SK-N-SH (cell line): Measurements from ENCODE around the gene KIF1C. TPM values are rescaled to one million over a fixed set of nuclear protein-coding genes. Genes with fewer than 3 reads are reported as not detected.

Source experiments
- CTCF ChIA-PET: fragments of 300-600, 350-600 bp; formaldehyde crosslinking; extraction: SDS; loops from one replicate; lab custom pipeline; 2021; lab: Yijun Ruan, JAX
- POLR2A ChIA-PET: fragments of 350-600 bp; sonication (Branson Sonifier 250); formaldehyde crosslinking; extraction: SDS; loops from one replicate; lab custom pipeline; 2020; ENCODE audit warnings: antibody characterized with exemption, inconsistent platforms; lab: Yijun Ruan, JAX
- DNase-seq: peaks from one replicate; pipeline ENCODE4 v3.0.0; 2012
- H2AFZ ChIP-seq: fragments of 200-600 bp; sonication (generic); 2 replicates; pipeline ENCODE4 v1.8.1; 2016; ENCODE audit warnings: antibody characterized with exemption, mild to moderate bottlenecking, low read depth
- H3F3A ChIP-seq: fragments of 200-600 bp; sonication (generic); replicated peaks from 2 replicates; pipeline ENCODE3; 2016; ENCODE audit warnings: antibody characterized with exemption, mild to moderate bottlenecking; ENCODE audit not compliant: insufficient read depth
- H3K27ac ChIP-seq, 2 experiments: fragments of 200-500 bp in 1 of 2; fragments of 200-600 bp in 1 of 2; sonication (Bioruptor generic) in 1 of 2; sonication (generic), shearing (Covaris generic) in 1 of 2; 2 replicates each; pipeline versions ENCODE4 v1.5.1 to v1.6.1; 2014 to 2016; ENCODE audit warnings: low read depth in 2 of 2, inconsistent platforms in 1 of 2, low read length in 1 of 2, mild to moderate bottlenecking in 1 of 2, mixed read lengths in 1 of 2
- H3K27me3 ChIP-seq: fragments of 200-600 bp; sonication (generic), shearing (Covaris generic); 2 replicates; pipeline ENCODE4 v1.6.1; 2016; ENCODE audit warnings: mixed run types; ENCODE audit not compliant: insufficient read depth
- H3K36me3 ChIP-seq, 2 experiments: fragments of 200-500 bp in 1 of 2; fragments of 200-600 bp in 1 of 2; sonication (Bioruptor generic) in 1 of 2; sonication (generic) in 1 of 2; replicated peaks in 1 of 2; 2 replicates each; pipeline versions ENCODE3 to v1.5.1; 2014 to 2016; ENCODE audit warnings: low read length in 1 of 2, mild to moderate bottlenecking in 1 of 2; ENCODE audit not compliant: insufficient read depth in 2 of 2, control insufficient read depth in 1 of 2
- H3K4me1 ChIP-seq, 2 experiments: fragments of 200-500 bp in 1 of 2; fragments of 200-600 bp in 1 of 2; sonication (Bioruptor generic) in 1 of 2; sonication (generic), shearing (Covaris generic) in 1 of 2; 2 replicates each; pipeline versions ENCODE4 v1.5.1 to v1.6.1; 2014 to 2016; ENCODE audit warnings: low read depth in 1 of 2, low read length in 1 of 2, mixed run types in 1 of 2; ENCODE audit not compliant: insufficient read depth in 2 of 2, control insufficient read depth in 1 of 2
- H3K4me2 ChIP-seq: fragments of 200-600 bp; sonication (generic), shearing (Covaris generic); 2 replicates; pipeline ENCODE4 v1.6.1; 2017; ENCODE audit warnings: mixed run types
- H3K4me3 ChIP-seq, 2 experiments: fragments of 200-500 bp in 1 of 2; fragments of 200-600 bp in 1 of 2; sonication (Bioruptor generic) in 1 of 2; sonication (generic), shearing (Covaris generic) in 1 of 2; 2 replicates each; pipeline versions ENCODE4 v1.5.1 to v1.8.1; 2014 to 2016; ENCODE audit warnings: low read depth in 2 of 2, inconsistent platforms in 1 of 2, low read length in 1 of 2, mild to moderate bottlenecking in 1 of 2, mixed read lengths in 1 of 2, moderate library complexity in 1 of 2
- H3K79me2 ChIP-seq: fragments of 200-600 bp; sonication (generic); 2 replicates; pipeline ENCODE4 v1.8.1; 2017; ENCODE audit warnings: mild to moderate bottlenecking; ENCODE audit not compliant: insufficient read depth
- H3K9ac ChIP-seq: fragments of 200-600 bp; sonication (generic); 2 replicates; pipeline ENCODE4 v1.6.1; 2017; ENCODE audit warnings: mixed run types
- H3K9me2 ChIP-seq: fragments of 200-600 bp; sonication (generic); 2 replicates; pipeline ENCODE4 v1.6.1; 2017; ENCODE audit warnings: mixed run types
- H3K9me3 ChIP-seq: fragments of 200-600 bp; sonication (generic); 2 replicates; pipeline ENCODE4 v1.6.1; 2017; ENCODE audit warnings: mixed run types, mild to moderate bottlenecking, moderate library complexity
- H4K20me1 ChIP-seq: fragments of 200-600 bp; sonication (generic); 2 replicates; pipeline ENCODE4 v1.6.1; 2017; ENCODE audit warnings: mild to moderate bottlenecking, mixed run types; ENCODE audit not compliant: insufficient read depth
- EP300 ChIP-seq, 2 experiments: IDR thresholded peaks; 2 replicates each; pipeline versions ENCODE4 v1.4.0 to v1.6.1; 2012; ENCODE audit warnings: borderline replicate concordance in 1 of 2, low read depth in 1 of 2, low read length in 1 of 2
- FOSL2 ChIP-seq: IDR thresholded peaks from 2 replicates; pipeline ENCODE4 v1.4.0; 2012; ENCODE audit warnings: low read depth, mild to moderate bottlenecking, moderate library complexity, borderline replicate concordance
- FOXJ3 ChIP-seq: sonication (generic); formaldehyde crosslinking; IDR thresholded peaks from 2 replicates; pipeline ENCODE4 v1.5.1; 2020; ENCODE audit warnings: mild to moderate bottlenecking, missing genetic modification reagents
- GABPA ChIP-seq: IDR thresholded peaks from 2 replicates; pipeline ENCODE4 v1.4.0; 2012; ENCODE audit warnings: low read depth, mild to moderate bottlenecking
- GATA2 ChIP-seq: sonication (generic); formaldehyde crosslinking; IDR thresholded peaks from 2 replicates; pipeline ENCODE4 v1.5.0; 2020; ENCODE audit warnings: mild to moderate bottlenecking, missing genetic modification reagents
- NFIC ChIP-seq: IDR thresholded peaks from 2 replicates; pipeline ENCODE4 v1.4.0; 2012; ENCODE audit warnings: borderline replicate concordance
- PBX3 ChIP-seq: IDR thresholded peaks from 2 replicates; pipeline ENCODE4; 2012
- POLR2AphosphoS5 ChIP-seq: IDR thresholded peaks from 2 replicates; pipeline ENCODE4 v1.6.1; 2012; ENCODE audit warnings: low read depth, low read length
- RAD21 ChIP-seq: IDR thresholded peaks from 2 replicates; pipeline ENCODE4 v1.6.1; 2012; ENCODE audit warnings: mild to moderate bottlenecking, low read length
- SIN3A ChIP-seq: IDR thresholded peaks from 2 replicates; pipeline ENCODE4 v1.6.1; 2012; ENCODE audit warnings: low read depth, mild to moderate bottlenecking, low read length, moderate library complexity, borderline replicate concordance
- TEAD4 ChIP-seq: IDR thresholded peaks from 2 replicates; pipeline ENCODE4 v1.4.0; 2012; ENCODE audit warnings: mild to moderate bottlenecking, borderline replicate concordance; ENCODE audit not compliant: insufficient read depth
- USF1 ChIP-seq: IDR thresholded peaks from 2 replicates; pipeline ENCODE4 v1.4.0; 2012; ENCODE audit warnings: low read depth, borderline replicate concordance
- USF2 ChIP-seq: fragments of 150-350 bp; IDR thresholded peaks from 2 replicates; pipeline ENCODE4 v1.6.1; 2017; ENCODE audit warnings: antibody characterized with exemption, low read length, low read depth, borderline replicate concordance
- YY1 ChIP-seq: IDR thresholded peaks from 2 replicates; pipeline ENCODE4 v1.4.0; 2012; ENCODE audit warnings: low read depth, mild to moderate bottlenecking
- ZBTB33 ChIP-seq: IDR thresholded peaks from 2 replicates; pipeline ENCODE4 v1.4.0; 2012; ENCODE audit warnings: low read depth, borderline replicate concordance
- WGBS: methylation state at CpG from one replicate; pipeline ENCODE4 v1.1.6; 2017; ENCODE audit warnings: low lambda C conversion rate; 5-methylcytosine and 5-hydroxymethylcytosine counted together
- polyA plus RNA-seq, 3 experiments: library from polyadenylated mRNA; depleted of rRNA; stranded (reverse); fragments of >200 nt; gene quantifications; 2 replicates each; pipeline ENCODE4 v1.2.3, GENCODE V29; 2012
- TF ChIP-seq, protein P1 (sequence below): fragments of 200-600 bp; sonication (generic); IDR thresholded peaks from 2 replicates; pipeline ENCODE4 v1.6.1; 2017; ENCODE audit warnings: antibody characterized with exemption, mild to moderate bottlenecking, moderate library complexity
- TF ChIP-seq, protein P2 (sequence below): IDR thresholded peaks from 2 replicates; pipeline ENCODE4 v1.4.0; 2012; ENCODE audit warnings: low read depth

The KIF1C gene
- polyA plus RNA-seq, 1 of the 3 experiments (the other 2 are of a cell fraction) = 58.2 TPM

DNA sequence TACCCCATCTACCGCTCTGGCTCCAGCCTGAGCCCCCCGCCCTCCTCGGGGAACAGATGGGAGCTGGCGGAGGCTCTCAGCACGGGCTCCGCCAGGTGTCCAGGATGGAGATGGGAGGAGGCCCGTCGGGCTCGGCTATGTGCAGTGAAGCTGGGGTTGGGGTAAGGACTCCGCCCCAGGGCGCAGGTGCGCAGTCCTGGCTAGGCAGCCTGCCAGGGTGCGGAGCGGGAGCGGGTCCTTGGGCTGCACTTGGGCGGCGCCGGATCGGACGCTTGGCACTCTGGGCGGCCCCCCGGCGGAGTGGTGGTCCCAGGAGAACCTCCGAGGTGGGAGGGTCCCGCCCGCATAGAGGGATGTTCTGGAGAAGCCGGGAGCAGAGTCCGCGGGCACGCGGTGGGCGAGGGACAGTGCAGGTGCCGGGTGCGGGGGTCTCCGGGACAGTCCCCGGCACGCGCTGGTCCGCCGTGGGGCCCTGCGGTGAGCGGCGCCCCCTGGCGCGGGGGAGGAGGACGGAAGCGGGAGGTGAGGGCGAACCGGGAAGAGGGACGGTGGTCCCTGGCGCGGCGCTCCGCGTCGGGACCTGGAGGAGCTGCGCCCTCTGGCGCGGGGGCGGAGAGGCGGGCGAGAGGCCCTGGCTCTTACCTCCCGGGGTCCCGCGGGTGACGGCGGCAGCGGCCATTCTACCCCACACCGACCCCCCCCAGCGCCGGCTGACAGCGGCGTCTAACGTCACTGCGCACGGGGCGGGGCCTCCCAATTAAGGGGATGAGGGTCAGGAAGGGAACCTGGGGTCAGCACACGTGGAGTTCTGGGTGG lies 10.6 kb upstream of the KIF1C start, which contains the start of gene CAMTA2 (continued):
- TF ChIP-seq, protein P1, sequence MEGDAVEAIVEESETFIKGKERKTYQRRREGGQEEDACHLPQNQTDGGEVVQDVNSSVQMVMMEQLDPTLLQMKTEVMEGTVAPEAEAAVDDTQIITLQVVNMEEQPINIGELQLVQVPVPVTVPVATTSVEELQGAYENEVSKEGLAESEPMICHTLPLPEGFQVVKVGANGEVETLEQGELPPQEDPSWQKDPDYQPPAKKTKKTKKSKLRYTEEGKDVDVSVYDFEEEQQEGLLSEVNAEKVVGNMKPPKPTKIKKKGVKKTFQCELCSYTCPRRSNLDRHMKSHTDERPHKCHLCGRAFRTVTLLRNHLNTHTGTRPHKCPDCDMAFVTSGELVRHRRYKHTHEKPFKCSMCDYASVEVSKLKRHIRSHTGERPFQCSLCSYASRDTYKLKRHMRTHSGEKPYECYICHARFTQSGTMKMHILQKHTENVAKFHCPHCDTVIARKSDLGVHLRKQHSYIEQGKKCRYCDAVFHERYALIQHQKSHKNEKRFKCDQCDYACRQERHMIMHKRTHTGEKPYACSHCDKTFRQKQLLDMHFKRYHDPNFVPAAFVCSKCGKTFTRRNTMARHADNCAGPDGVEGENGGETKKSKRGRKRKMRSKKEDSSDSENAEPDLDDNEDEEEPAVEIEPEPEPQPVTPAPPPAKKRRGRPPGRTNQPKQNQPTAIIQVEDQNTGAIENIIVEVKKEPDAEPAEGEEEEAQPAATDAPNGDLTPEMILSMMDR = peak; percentile 80
- no peak; the same call in 1 of the 2 replicates for TF ChIP-seq PBX3
- no peak for TF ChIP-seq GATA2 (CRISPR knock-in tag)
- TF ChIP-seq USF2 = no peak
- peak; percentile 82 for TF ChIP-seq YY1
- TF ChIP-seq SIN3A = 0 out of 2 replicates have a peak, but pooled peaks have one; percentile 79
- TF ChIP-seq RAD21 = peak; percentile 30
- TF ChIP-seq TEAD4 = no peak
- TF ChIP-seq NFIC = no peak

GRCh38 chr17:4987767-4988567 lies 9.8 kb upstream of the KIF1C start:
- Histone ChIP-seq H3K27ac (peak overlapping the region; percentile 41 to 74; a peak in 2 of 4 replicates), H3K9ac (peak overlapping the region; percentile 75), H4K20me1 (no peaks in the 10 kb centered on the region), H3K79me2 (peaks cover 3% of the 10 kb centered on the region; the same call in 1 of the 2 replicates), H3K9me2 (no peaks in the 10 kb centered on the region), H2AFZ (peak overlapping the region; percentile 90), H3K9me3 (no peaks in the 10 kb centered on the region), H3F3A (peaks cover 9% of the 10 kb centered on the region), H3K4me2 (peak overlapping the region; percentile 92), H3K27me3 (no peaks in the 10 kb centered on the region), H3K4me1 (peaks cover 7 to 18% of the 10 kb centered on the region in 2 experiments; a peak in 2 of 4 replicates), H3K4me3 (peak overlapping the region; percentile 83 to 96), H3K36me3 (no peaks in the 10 kb centered on the region)
- WGBS = 31% methylated on average over 19 of the region's 30 CpGs
- CTCF ChIA-PET = interaction anchor here (0.7 to 5.7 kb wide), 25 partner anchors 9 to 198 kb away, joined by 3 to 54 read pairs (median 5); partner anchors contain the start of genes CHRNE, GP1BA, INCA1 and KIF1C
- DNase-seq = no peak
- POLR2A ChIA-PET = interaction anchor here (1.1 kb wide), 1 partner anchor 20 kb away, joined by 4 read pairs; the partner anchor contains the start of gene SPAG7
- TF ChIP-seq FOSL2 = no peak
- TF ChIP-seq GABPA = no peak
- no peak for TF ChIP-seq EP300 (IDR thresholded peaks at IDR 0.05; ENCODE audit: borderline replicate concordance in 1 of 2, low read depth in 1 of 2, low read length in 1 of 2)
- no peak for TF ChIP-seq USF2
- no peak for TF ChIP-seq YY1
- no peak; the same call in 1 of the 2 replicates for TF ChIP-seq POLR2AphosphoS5
- no peak for TF ChIP-seq FOXJ3
- TF ChIP-seq, protein P2, sequence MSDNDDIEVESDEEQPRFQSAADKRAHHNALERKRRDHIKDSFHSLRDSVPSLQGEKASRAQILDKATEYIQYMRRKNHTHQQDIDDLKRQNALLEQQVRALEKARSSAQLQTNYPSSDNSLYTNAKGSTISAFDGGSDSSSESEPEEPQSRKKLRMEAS = no peak; the same call in 1 of the 2 replicates
- TF ChIP-seq ZBTB33 = no peak
- no peak for TF ChIP-seq USF1
